WTC11 (cell line): ENCODE data around the gene MACF1.

Source experiments
- CTCF ChIP-seq: fragments of 200-600 bp; IDR thresholded peaks from 2 replicates; pipeline ENCODE4 v1.8.0; 2022; ENCODE audit warnings: antibody characterized with exemption
- FOXP1 ChIP-seq: sonication (generic); formaldehyde crosslinking; IDR thresholded peaks from 2 replicates; pipeline ENCODE4 v1.8.0; 2022; ENCODE audit warnings: missing genetic modification reagents, mild to moderate bottlenecking, moderate library complexity, borderline replicate concordance
- HMGXB4 ChIP-seq: sonication (generic); formaldehyde crosslinking; IDR thresholded peaks from 2 replicates; pipeline ENCODE4 v1.8.1; 2023; ENCODE audit warnings: mild to moderate bottlenecking, moderate library complexity, missing genetic modification reagents
- JUN ChIP-seq: sonication (generic); formaldehyde crosslinking; IDR thresholded peaks from 2 replicates; pipeline ENCODE4 v1.8.0; 2023; ENCODE audit warnings: mild to moderate bottlenecking, missing genetic modification reagents
- KAT7 ChIP-seq: sonication (generic); formaldehyde crosslinking; IDR thresholded peaks from 2 replicates; pipeline ENCODE4 v1.8.1; 2023; ENCODE audit warnings: missing genetic modification reagents, mild to moderate bottlenecking, borderline replicate concordance
- MAX ChIP-seq: sonication (generic); formaldehyde crosslinking; IDR thresholded peaks from 2 replicates; pipeline ENCODE4 v1.8.0; 2022; ENCODE audit warnings: mild to moderate bottlenecking, missing genetic modification reagents
- NFYB ChIP-seq: sonication (generic); formaldehyde crosslinking; conservative IDR thresholded peaks from 2 replicates; pipeline ENCODE4 v1.8.0; 2022; ENCODE audit warnings: low read depth, missing genetic modification reagents
- USF2 ChIP-seq: sonication (generic); formaldehyde crosslinking; IDR thresholded peaks from 2 replicates; pipeline ENCODE4 v1.8.1; 2023; ENCODE audit warnings: mild to moderate bottlenecking, missing genetic modification reagents, moderate library complexity
- ZNF671 ChIP-seq: fragments of 250-450 bp; sonication (Bioruptor Pico); IDR thresholded peaks from 2 replicates; pipeline ENCODE4 v1.8.0; 2021; ENCODE audit warnings: mild to moderate bottlenecking

- TF ChIP-seq CTCF = no peak
- TF ChIP-seq JUN (CRISPR knock-in tag) = no peak
- TF ChIP-seq HMGXB4 (CRISPR knock-in tag) = no peak
- TF ChIP-seq USF2 (CRISPR knock-in tag) = no peak
- no peak for TF ChIP-seq ZNF671 (CRISPR knock-in tag)
- TF ChIP-seq KAT7 (CRISPR knock-in tag) = no peak
- TF ChIP-seq NFYB (CRISPR knock-in tag) = no peak
- no peak for TF ChIP-seq FOXP1
- no peak for TF ChIP-seq MAX (CRISPR knock-in tag)
These were observed 19.9 kb downstream of the MACF1 start for GRCh38 chr1:39224295-39224829.
